Mesendoderm (in vitro differentiated cells): Measurements from ENCODE around the gene LRCH1.

Experiments used
- DNase-seq: peaks from one replicate; pipeline ENCODE4 v3.0.0; 2013
- H2AK5ac ChIP-seq: 2 replicates; pipeline ENCODE4 v1.6.1; 2013; ENCODE audit warnings: low read length, inconsistent platforms
- H2BK120ac ChIP-seq: 2 replicates; pipeline ENCODE4 v1.6.1; 2013; ENCODE audit warnings: low read depth, mild to moderate bottlenecking, low read length, moderate library complexity, mixed read lengths
- H2BK15ac ChIP-seq: replicated peaks from 2 replicates; pipeline ENCODE4 v1.6.1; 2013; ENCODE audit warnings: low read depth, mild to moderate bottlenecking, moderate library complexity
- H2BK5ac ChIP-seq: 2 replicates; pipeline ENCODE4 v1.6.1; 2013; ENCODE audit warnings: low read length, inconsistent platforms
- H3K18ac ChIP-seq: 2 replicates; pipeline ENCODE4 v1.6.1; 2013; ENCODE audit warnings: mild to moderate bottlenecking, low read length, mixed read lengths
- H3K23ac ChIP-seq: one replicate; pipeline ENCODE4 v1.6.1; 2013; ENCODE audit warnings: low read length
- H3K27ac ChIP-seq: 2 replicates; pipeline ENCODE4 v1.5.1; 2013; ENCODE audit warnings: low read depth, mild to moderate bottlenecking, inconsistent platforms, low read length, moderate library complexity
- H3K27me3 ChIP-seq: 2 replicates; pipeline ENCODE4 v1.6.1; 2013; ENCODE audit warnings: low read length, control low read depth, mild to moderate bottlenecking, inconsistent platforms; ENCODE audit not compliant: insufficient read depth, poor library complexity
- H3K36me3 ChIP-seq: 2 replicates; pipeline ENCODE4 v1.6.1; 2013; ENCODE audit warnings: low read length, inconsistent platforms; ENCODE audit not compliant: control insufficient read depth, insufficient read depth
- H3K4ac ChIP-seq: one replicate; pipeline ENCODE4 v1.6.1; 2013; ENCODE audit warnings: low read depth, mild to moderate bottlenecking, low read length, moderate library complexity
- H3K4me1 ChIP-seq: 2 replicates; pipeline ENCODE4 v1.6.1; 2013; ENCODE audit warnings: low read depth, low read length, inconsistent platforms; ENCODE audit not compliant: control insufficient read depth
- H3K4me2 ChIP-seq: 2 replicates; pipeline ENCODE4 v1.6.1; 2013; ENCODE audit warnings: low read length
- H3K4me3 ChIP-seq: 2 replicates; pipeline ENCODE4 v1.5.1; 2013; ENCODE audit warnings: mild to moderate bottlenecking, low read length
- H3K56ac ChIP-seq: one replicate; pipeline ENCODE4 v1.6.1; 2013; ENCODE audit warnings: low read length
- H3K79me1 ChIP-seq: 2 replicates; pipeline ENCODE4 v1.6.1; 2013; ENCODE audit warnings: low read length, inconsistent platforms
- H3K79me2 ChIP-seq: 2 replicates; pipeline ENCODE4 v1.6.1; 2013; ENCODE audit warnings: mild to moderate bottlenecking, low read length; ENCODE audit not compliant: control insufficient read depth, insufficient read depth
- H3K9ac ChIP-seq: 2 replicates; pipeline ENCODE4 v1.6.1; 2013; ENCODE audit warnings: low read length, inconsistent platforms
- H4K5ac ChIP-seq: one replicate; pipeline ENCODE4 v1.6.1; 2013; ENCODE audit warnings: low read length
- H4K8ac ChIP-seq: one replicate; pipeline ENCODE4 v1.6.1; 2013; ENCODE audit warnings: low read depth, mild to moderate bottlenecking, control low read depth, low read length, moderate library complexity
- WGBS: extraction: QIAGEN DNeasy Blood & Tissue Kit; methylation state at CpG from one replicate; pipeline ENCODE4 v1.1.7; 2013; ENCODE audit warnings: low lambda C conversion rate, missing lambda C conversion rate; ENCODE audit not compliant: insufficient coverage; ENCODE audit errors: extremely low coverage; 5-methylcytosine and 5-hydroxymethylcytosine counted together

The LRCH1 gene

DNA sequence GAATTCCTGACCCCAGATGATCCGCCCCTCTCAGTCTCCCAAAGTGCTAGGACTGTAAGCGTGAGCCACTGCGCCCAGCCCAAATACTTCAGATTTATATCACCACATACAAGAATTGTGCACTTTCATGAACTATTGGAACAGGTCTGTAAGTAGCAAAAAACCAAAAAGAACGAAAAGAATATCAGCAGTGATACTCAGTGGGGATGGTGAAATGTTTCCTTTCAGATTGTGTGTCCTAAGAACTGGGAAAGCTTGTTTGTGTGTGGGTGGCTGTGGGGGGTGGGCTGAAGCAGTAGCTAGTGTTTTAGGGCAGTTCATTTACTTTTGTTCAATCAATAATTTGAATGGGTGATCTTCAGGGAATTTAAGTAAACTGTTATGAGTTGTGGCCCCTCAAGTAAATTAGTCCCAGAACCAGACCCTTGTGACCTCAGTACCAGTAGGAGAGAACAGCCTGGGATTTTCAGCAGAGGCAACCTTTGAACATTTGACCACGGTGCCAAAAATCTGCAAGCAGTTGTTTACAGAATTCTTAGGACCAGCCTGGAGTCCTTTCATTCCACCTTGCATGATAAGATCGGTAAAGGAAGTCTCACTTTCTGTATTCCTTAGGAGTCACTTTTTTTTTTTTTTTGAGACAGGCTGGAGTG is 106.6 kb downstream of the LRCH1 start:
- no peak overlapping the region for H4K5ac ChIP-seq
- no peak overlapping the region for H2BK15ac ChIP-seq
- H3K23ac ChIP-seq: no peak overlapping the region
- no peak overlapping the region for H2BK120ac ChIP-seq
- DNase-seq: no peak
- H3K9ac ChIP-seq: no peak overlapping the region
- H3K27me3 ChIP-seq: no peaks in the 10 kb centered on the region
- no peak overlapping the region for H3K4ac ChIP-seq
- peaks cover 6% of the 10 kb centered on the region for H3K4me1 ChIP-seq
- no peak overlapping the region for H3K27ac ChIP-seq
- no CpG with 5 or more reads among the region's 6 CpGs for WGBS
- H3K56ac ChIP-seq: no peak overlapping the region
- H3K4me3 ChIP-seq: no peak overlapping the region
- H3K79me1 ChIP-seq: no peaks in the 10 kb centered on the region
- no peaks in the 10 kb centered on the region for H3K79me2 ChIP-seq
- no peak overlapping the region for H2AK5ac ChIP-seq
- H4K8ac ChIP-seq: no peak overlapping the region
- H3K4me2 ChIP-seq: no peak overlapping the region
- no peaks in the 10 kb centered on the region for H3K36me3 ChIP-seq
- no peak overlapping the region for H3K18ac ChIP-seq
- H2BK5ac ChIP-seq: no peak overlapping the region

- Histone ChIP-seq H3K56ac (no peak overlapping the region), H2BK120ac (no peak overlapping the region), H3K4me1 (peaks cover 6% of the 10 kb centered on the region), H2BK5ac (no peak overlapping the region), H3K79me1 (no peaks in the 10 kb centered on the region), H3K27ac (no peak overlapping the region), H2BK15ac (no peak overlapping the region), H3K4me3 (no peak overlapping the region), H3K23ac (no peak overlapping the region), H3K27me3 (no peaks in the 10 kb centered on the region), H3K4me2 (no peak overlapping the region), H3K18ac (no peak overlapping the region), H3K36me3 (no peaks in the 10 kb centered on the region), H4K5ac (no peak overlapping the region), H3K4ac (no peak overlapping the region), H3K79me2 (no peaks in the 10 kb centered on the region), H4K8ac (no peak overlapping the region), H2AK5ac (no peak overlapping the region), H3K9ac (no peak overlapping the region)
- no peak for DNase-seq
- no CpG with 5 or more reads among the region's 3 CpGs for WGBS
Observed at GRCh38 chr13:46660416-46660815, 107.4 kb downstream of the LRCH1 start.

GRCh38 chr13:46660857-46661256 is 107.9 kb downstream of the LRCH1 start:
- H2BK5ac ChIP-seq: no peak overlapping the region
- H3K79me2 ChIP-seq: no peaks in the 10 kb centered on the region
- no peak overlapping the region for H2BK120ac ChIP-seq
- no peak overlapping the region for H3K56ac ChIP-seq
- H3K9ac ChIP-seq: no peak overlapping the region
- no peak overlapping the region for H3K4me2 ChIP-seq
- H3K4me1 ChIP-seq: peaks cover 11% of the 10 kb centered on the region
- no peak overlapping the region for H4K5ac ChIP-seq
- H2AK5ac ChIP-seq: no peak overlapping the region
- DNase-seq: no peak
- H2BK15ac ChIP-seq: no peak overlapping the region
- no peaks in the 10 kb centered on the region for H3K36me3 ChIP-seq
- no peak overlapping the region for H4K8ac ChIP-seq
- no peak overlapping the region for H3K18ac ChIP-seq
- no peak overlapping the region for H3K4ac ChIP-seq
- H3K4me3 ChIP-seq: no peak overlapping the region
- H3K27me3 ChIP-seq: no peaks in the 10 kb centered on the region
- H3K23ac ChIP-seq: no peak overlapping the region
- no peak overlapping the region for H3K27ac ChIP-seq
- no peaks in the 10 kb centered on the region for H3K79me1 ChIP-seq
- WGBS: no CpG with 5 or more reads among the region's 4 CpGs

DNA sequence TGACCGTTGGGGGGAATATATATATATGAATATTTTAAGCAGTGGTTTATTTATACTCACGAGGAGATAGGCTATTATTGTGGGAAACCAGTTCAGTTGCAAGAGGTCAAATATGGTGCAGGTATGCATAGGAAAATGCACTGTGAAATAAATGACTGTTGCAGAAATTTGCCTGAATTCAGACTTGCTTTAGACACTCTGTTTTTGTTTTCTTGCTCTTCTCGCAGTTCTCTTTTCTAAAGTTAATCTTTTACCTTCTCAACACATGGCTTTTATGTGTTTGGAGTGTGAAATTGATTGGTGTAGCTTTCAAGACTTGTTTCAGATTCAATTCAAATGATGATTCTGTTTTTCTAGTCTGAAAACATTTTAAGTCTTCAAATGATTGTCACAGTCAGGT is 109.7 kb downstream of the LRCH1 start:
- no peak overlapping the region for H3K4me2 ChIP-seq
- no CpG with 5 or more reads among the region's 3 CpGs for WGBS
- no peaks in the 10 kb centered on the region for H3K27me3 ChIP-seq
- no peak overlapping the region for H3K27ac ChIP-seq
- no peak overlapping the region for H4K8ac ChIP-seq
- no peak overlapping the region for H2BK15ac ChIP-seq
- H3K4ac ChIP-seq: no peak overlapping the region
- DNase-seq: no peak
- H3K79me2 ChIP-seq: no peaks in the 10 kb centered on the region
- no peak overlapping the region for H4K5ac ChIP-seq
- H3K4me3 ChIP-seq: no peak overlapping the region
- no peak overlapping the region for H3K56ac ChIP-seq
- no peak overlapping the region for H3K23ac ChIP-seq
- H3K36me3 ChIP-seq: no peaks in the 10 kb centered on the region
- H2BK5ac ChIP-seq: no peak overlapping the region
- H3K9ac ChIP-seq: no peak overlapping the region
- H3K4me1 ChIP-seq: peaks cover 15% of the 10 kb centered on the region
- no peak overlapping the region for H2AK5ac ChIP-seq
- no peak overlapping the region for H3K18ac ChIP-seq
- H3K79me1 ChIP-seq: peaks cover 2% of the 10 kb centered on the region
- H2BK120ac ChIP-seq: no peak overlapping the region

GRCh38 chr13:46663206-46664037 is 110.5 kb downstream of the LRCH1 start:
- Histone ChIP-seq H3K79me1 (peaks cover 2% of the 10 kb centered on the region), H2AK5ac (no peak overlapping the region), H3K36me3 (no peaks in the 10 kb centered on the region), H3K4me2 (no peak overlapping the region), H2BK120ac (no peak overlapping the region), H3K9ac (no peak overlapping the region), H3K27me3 (no peaks in the 10 kb centered on the region), H3K18ac (no peak overlapping the region), H3K4ac (no peak overlapping the region), H3K27ac (no peak overlapping the region), H2BK15ac (no peak overlapping the region), H3K56ac (no peak overlapping the region), H4K8ac (no peak overlapping the region), H4K5ac (no peak overlapping the region), H3K4me1 (peaks cover 15% of the 10 kb centered on the region), H3K23ac (no peak overlapping the region), H3K4me3 (no peak overlapping the region), H3K79me2 (no peaks in the 10 kb centered on the region), H2BK5ac (no peak overlapping the region)
- no CpG with 5 or more reads among the region's 3 CpGs for WGBS
- DNase-seq: peak; percentile 68
